LNCaP clone FGC (cell line): ENCODE results near the gene BOC.

ENCODE experiments used
- DNase-seq: peaks from one replicate; pipeline ENCODE4 v3.0.0-alpha.2; 2011; ENCODE audit warnings: low read depth
- H3K4me3 ChIP-seq: 2 replicates; pipeline ENCODE4 v1.5.1; 2011; ENCODE audit warnings: mild to moderate bottlenecking, low read depth, low read length, control low read depth
- CTCF ChIP-seq: IDR thresholded peaks from 2 replicates; pipeline ENCODE4 v1.5.1; 2012; ENCODE audit warnings: mild to moderate bottlenecking; ENCODE audit not compliant: control insufficient read depth, insufficient read depth; ENCODE audit errors: extremely low read depth

Gene BOC

GRCh38 chr3:113240841-113241240 is 29.5 kb downstream of the BOC start:
- no peak overlapping the region for H3K4me3 ChIP-seq
- no peak for DNase-seq
- no peak for TF ChIP-seq CTCF

- no peak for DNase-seq
- TF ChIP-seq CTCF, result no peak
- no peak overlapping the region for H3K4me3 ChIP-seq
Measured at GRCh38 chr3:113241292-113242095, 30.1 kb downstream of the BOC start.

- DNase-seq, result no peak
- no peak overlapping the region for H3K4me3 ChIP-seq
Measured at GRCh38 chr3:113242096-113242581, 30.8 kb downstream of the BOC start.

GRCh38 chr3:113243071-113243470 is 31.7 kb downstream of the BOC start:
- no peak overlapping the region for H3K4me3 ChIP-seq
- no peak for TF ChIP-seq CTCF
- no peak for DNase-seq

More at GRCh38 chr3:113242096-113242581, 30.8 kb downstream of the BOC start:
- no peak for TF ChIP-seq CTCF

GRCh38 chr3:113243846-113244245 is 32.5 kb downstream of the BOC start:
- DNase-seq, result no peak
- TF ChIP-seq CTCF, result no peak
- H3K4me3 ChIP-seq, result no peak overlapping the region

- DNase-seq, result no peak
- no peak for TF ChIP-seq CTCF
- no peak overlapping the region for H3K4me3 ChIP-seq
Measured at GRCh38 chr3:113245761-113246161, 34.4 kb downstream of the BOC start.

GRCh38 chr3:113247068-113247467 is 35.7 kb downstream of the BOC start:
- DNase-seq, result no peak
- no peak for TF ChIP-seq CTCF
- H3K4me3 ChIP-seq, result no peak overlapping the region
